Measurements from ENCODE around the gene TBC1D32.
"Not testable (repeated sequence)": the region's sequence is repeated elsewhere in the genome, so short reads cannot be mapped to it uniquely, and the experiment has no call there.

The TBC1D32 gene

GRCh38 chr6:121339639-121340226 lies 5.5 kb upstream of the TBC1D32 start:
- DNase-seq (ENCODE audit: extremely low read depth, low read depth): no peak
- TF ChIP-seq CTCF (IDR thresholded peaks at IDR 0.05; ENCODE audit: low read depth, low read length): no peak

GRCh38 chr6:121338956-121339355 lies 4.7 kb upstream of the TBC1D32 start:
- DNase-seq (ENCODE audit: extremely low read depth, low read depth): no peak

GRCh38 chr6:121338366-121338765 lies 4.1 kb upstream of the TBC1D32 start:
- TF ChIP-seq CTCF (IDR thresholded peaks at IDR 0.05; ENCODE audit: low read depth, low read length): no peak
- no peak for DNase-seq (ENCODE audit: extremely low read depth, low read depth)

More at GRCh38 chr6:121338956-121339355, 4.7 kb upstream of the TBC1D32 start:
- TF ChIP-seq CTCF (IDR thresholded peaks at IDR 0.05; ENCODE audit: low read depth, low read length): no peak

GRCh38 chr6:121335087-121336008 lies 1.1 kb upstream of the TBC1D32 start:
- no peak for DNase-seq (ENCODE audit: extremely low read depth, low read depth)
- TF ChIP-seq CTCF (IDR thresholded peaks at IDR 0.05; ENCODE audit: low read depth, low read length): no peak

GRCh38 chr6:121333694-121334093 lies 586 bp downstream of the TBC1D32 start:
- not testable (repeated sequence) for DNase-seq (ENCODE audit: extremely low read depth, low read depth)

GRCh38 chr6:121333196-121333595 lies 1.1 kb downstream of the TBC1D32 start:
- TF ChIP-seq CTCF (IDR thresholded peaks at IDR 0.05; ENCODE audit: low read depth, low read length): no peak
- no peak for DNase-seq (ENCODE audit: extremely low read depth, low read depth)

GRCh38 chr6:121330516-121330915 lies 3.8 kb downstream of the TBC1D32 start:
- no peak for DNase-seq (ENCODE audit: extremely low read depth, low read depth)

More at GRCh38 chr6:121330516-121330915, 3.8 kb downstream of the TBC1D32 start:
- TF ChIP-seq CTCF (IDR thresholded peaks at IDR 0.05; ENCODE audit: low read depth, low read length): no peak
